Type B pancreatic cell (in vitro differentiated cells): ENCODE results near the gene TADA2A. TPM values are rescaled to one million over a fixed set of nuclear protein-coding genes. Genes with fewer than 3 reads are reported as not detected.

Source experiments
- DNase-seq: peaks from one replicate; pipeline ENCODE4 v3.0.0; 2021; ENCODE audit warnings: mixed read lengths; ENCODE audit not compliant: unreplicated experiment; ENCODE audit errors: extremely low spot score
- H3K27ac Mint-ChIP-seq: 2 replicates; pipeline ENCODE4 v1.8.0; 2021; ENCODE audit warnings: mild to moderate bottlenecking, mixed read lengths
- H3K27me3 Mint-ChIP-seq: 2 replicates; pipeline ENCODE4 v1.8.0; 2021; ENCODE audit warnings: mixed read lengths
- H3K36me3 Mint-ChIP-seq: 2 replicates; pipeline ENCODE4 v1.8.0; 2021; ENCODE audit warnings: mixed read lengths
- H3K4me1 Mint-ChIP-seq: one replicate; pipeline ENCODE4 v1.8.0; 2021; ENCODE audit warnings: mixed read lengths; ENCODE audit not compliant: unreplicated experiment
- H3K4me3 Mint-ChIP-seq: 2 replicates; pipeline ENCODE4 v1.8.0; 2021; ENCODE audit warnings: mild to moderate bottlenecking, mixed read lengths
- H3K9me3 Mint-ChIP-seq: 2 replicates; pipeline ENCODE4 v1.8.0; 2021; ENCODE audit warnings: mixed read lengths
- CTCF ChIP-seq: fragments of 200-600 bp; sonication (generic); conservative IDR thresholded peaks from 2 replicates; pipeline ENCODE4 v1.5.0; 2021; ENCODE audit warnings: antibody characterized with exemption, mild to moderate bottlenecking
- total RNA-seq: library from RNA; stranded (reverse); gene quantifications from 2 replicates; pipeline ENCODE4 v1.2.1, GENCODE V29; 2021; ENCODE audit warnings: low replicate concordance

The TADA2A gene
- total RNA-seq, 1 donor from 2014 or later, result 28.5 TPM

- Mint-ChIP-seq H3K36me3 (no peaks in the 10 kb centered on the region), H3K4me3 (no peak within 1 kb of the TSS), H3K4me1 (peaks cover 10% of the 10 kb centered on the region), H3K27me3 (no peaks in the 10 kb centered on the region), H3K27ac (no peak within 1 kb of the TSS), H3K9me3 (no peaks in the 10 kb centered on the region)
- no peak for DNase-seq
- no peak for TF ChIP-seq CTCF
These were observed 31.0 kb upstream of the TADA2A start, which contains the start of gene C17orf78 for GRCh38 chr17:37375706-37376105. Gene C17orf78, plus strand, starts transcription at chr17:37375985. Its CDS starts 108 bp downstream, at chr17:37376093.

GRCh38 chr17:37382056-37382455 is 24.6 kb upstream of the TADA2A start:
- Mint-ChIP-seq H3K27ac (no peak overlapping the region), H3K4me1 (peaks cover 8% of the 10 kb centered on the region), H3K36me3 (no peaks in the 10 kb centered on the region), H3K27me3 (no peaks in the 10 kb centered on the region), H3K9me3 (no peaks in the 10 kb centered on the region), H3K4me3 (no peak overlapping the region)
- TF ChIP-seq CTCF, result no peak
- DNase-seq, result no peak

GRCh38 chr17:37384560-37385149 is 22.0 kb upstream of the TADA2A start:
- H3K4me1 Mint-ChIP-seq, result peaks cover 4% of the 10 kb centered on the region
- no peak for TF ChIP-seq CTCF
- H3K4me3 Mint-ChIP-seq, result no peak overlapping the region

GRCh38 chr17:37385474-37385990 is 21.2 kb upstream of the TADA2A start:
- no peak for TF ChIP-seq CTCF
- H3K27me3 Mint-ChIP-seq, result no peaks in the 10 kb centered on the region
- peak overlapping the region; percentile 17 for H3K27ac Mint-ChIP-seq
- H3K4me1 Mint-ChIP-seq, result peaks cover 4% of the 10 kb centered on the region
- no peaks in the 10 kb centered on the region for H3K9me3 Mint-ChIP-seq
- no peak for DNase-seq
- no peaks in the 10 kb centered on the region for H3K36me3 Mint-ChIP-seq
- H3K4me3 Mint-ChIP-seq, result no peak overlapping the region

More at GRCh38 chr17:37384560-37385149, 22.0 kb upstream of the TADA2A start:
- Mint-ChIP-seq H3K27me3 (no peaks in the 10 kb centered on the region), H3K36me3 (no peaks in the 10 kb centered on the region), H3K9me3 (no peaks in the 10 kb centered on the region), H3K27ac (no peak overlapping the region)
- DNase-seq, result no peak

GRCh38 chr17:37386462-37386861 is 20.2 kb upstream of the TADA2A start:
- Mint-ChIP-seq H3K27ac (no peak overlapping the region), H3K9me3 (no peaks in the 10 kb centered on the region), H3K4me1 (peaks cover 6% of the 10 kb centered on the region), H3K4me3 (no peak overlapping the region), H3K27me3 (no peaks in the 10 kb centered on the region), H3K36me3 (no peaks in the 10 kb centered on the region)
- no peak for TF ChIP-seq CTCF
- DNase-seq, result no peak
